NCI-H748 treated with DMSO at 0.1 percent for 48 hours (cell line): Measurements from ENCODE around the gene PCDHB2.
"Not testable (repeated sequence)": the region's sequence is repeated elsewhere in the genome, so short reads cannot be mapped to it uniquely, and the experiment has no call there.

Experiments
- DNase-seq: peaks from one replicate; lab custom pipeline; 2025; lab: John Stamatoyannopoulos, UW

Gene PCDHB2

GRCh38 chr5:141094481-141095262 is at the start of gene PCDHB2:
PCDHB2 (plus strand) TSS chr5:141094615; CDS start chr5:141094791, 176 bp downstream.
- DNase-seq: peak; percentile 96

GRCh38 chr5:141050622-141051520 is 43.5 kb upstream of the PCDHB2 start, which contains the start of gene PCDHB1:
PCDHB1 (plus strand) TSS chr5:141051374; CDS start chr5:141051471, 97 bp downstream.
- DNase-seq: peak; percentile 73

- peak; percentile 46 for DNase-seq
Measured at GRCh38 chr5:141051521-141051866, 42.9 kb upstream of the PCDHB2 start.

GRCh38 chr5:141077826-141078225 is 16.6 kb upstream of the PCDHB2 start:
- DNase-seq: no peak

GRCh38 chr5:141082228-141082627 is 12.2 kb upstream of the PCDHB2 start:
- no peak for DNase-seq

- peak; percentile 93 for DNase-seq
Measured at GRCh38 chr5:141084487-141084989, 9.9 kb upstream of the PCDHB2 start.

- no peak for DNase-seq
Measured at GRCh38 chr5:141095263-141095641, 837 bp downstream of the PCDHB2 start.

- DNase-seq: not testable (repeated sequence)
Measured at GRCh38 chr5:141096181-141096580, 1.8 kb downstream of the PCDHB2 start.

GRCh38 chr5:141096586-141096985 is 2.2 kb downstream of the PCDHB2 start:
- not testable (repeated sequence) for DNase-seq

GRCh38 chr5:141100243-141100805 is 5.9 kb downstream of the PCDHB2 start, which contains the start of gene PCDHB3:
PCDHB3 (plus strand) TSS chr5:141100473; CDS start chr5:141100650, 177 bp downstream.
- DNase-seq: no peak

- DNase-seq: no peak
Measured at GRCh38 chr5:141101059-141101458, 6.6 kb downstream of the PCDHB2 start.

GRCh38 chr5:141102070-141102469 is 7.7 kb downstream of the PCDHB2 start:
- DNase-seq: not testable (repeated sequence)

GRCh38 chr5:141102471-141102870 is 8.1 kb downstream of the PCDHB2 start:
- DNase-seq: not testable (repeated sequence)

GRCh38 chr5:141105350-141105749 is 10.9 kb downstream of the PCDHB2 start:
- DNase-seq: no peak

- DNase-seq: no peak
Measured at GRCh38 chr5:141119250-141119649, 24.8 kb downstream of the PCDHB2 start.

- peak; percentile 63 for DNase-seq
Measured at GRCh38 chr5:141121563-141121962, 27.1 kb downstream of the PCDHB2 start, which contains the start of gene PCDHB4. PCDHB4 (plus strand) TSS chr5:141121818; CDS start chr5:141121999, 181 bp downstream.

GRCh38 chr5:141121985-141122384 is 27.6 kb downstream of the PCDHB2 start:
- DNase-seq: peak; percentile 48

- not testable (repeated sequence) for DNase-seq
Measured at GRCh38 chr5:141123396-141124135, 29.2 kb downstream of the PCDHB2 start.

GRCh38 chr5:141127305-141127704 is 32.9 kb downstream of the PCDHB2 start:
- no peak for DNase-seq

- DNase-seq: peak; percentile 85
Measured at GRCh38 chr5:141135030-141135717, 40.8 kb downstream of the PCDHB2 start, which contains the start of gene PCDHB5. PCDHB5 (plus strand) TSS chr5:141135206; CDS start chr5:141135435, 229 bp downstream.
